ENCODE results near the gene LRRK2.

DNA sequence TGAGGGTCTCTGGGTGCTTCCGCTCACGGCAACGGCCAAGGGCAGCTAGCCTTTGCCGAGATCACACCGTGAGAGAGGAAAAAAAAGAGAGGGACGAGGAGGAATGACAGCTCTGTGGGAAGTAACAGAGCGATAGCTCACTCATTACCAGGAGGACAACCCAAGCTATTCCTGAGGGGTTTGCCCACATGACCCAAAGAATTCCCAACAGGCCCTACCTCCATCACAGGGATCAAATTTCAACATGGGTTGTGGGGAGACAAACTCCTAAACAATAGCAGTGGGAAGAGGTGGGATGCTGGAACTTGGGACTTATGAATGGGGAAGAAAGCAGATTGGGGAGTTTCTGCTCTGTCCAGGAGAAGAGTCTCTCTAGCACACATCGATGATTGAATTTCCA, 180.6 kb downstream of the LRRK2 start:
- TF ChIP-seq, protein P1, sequence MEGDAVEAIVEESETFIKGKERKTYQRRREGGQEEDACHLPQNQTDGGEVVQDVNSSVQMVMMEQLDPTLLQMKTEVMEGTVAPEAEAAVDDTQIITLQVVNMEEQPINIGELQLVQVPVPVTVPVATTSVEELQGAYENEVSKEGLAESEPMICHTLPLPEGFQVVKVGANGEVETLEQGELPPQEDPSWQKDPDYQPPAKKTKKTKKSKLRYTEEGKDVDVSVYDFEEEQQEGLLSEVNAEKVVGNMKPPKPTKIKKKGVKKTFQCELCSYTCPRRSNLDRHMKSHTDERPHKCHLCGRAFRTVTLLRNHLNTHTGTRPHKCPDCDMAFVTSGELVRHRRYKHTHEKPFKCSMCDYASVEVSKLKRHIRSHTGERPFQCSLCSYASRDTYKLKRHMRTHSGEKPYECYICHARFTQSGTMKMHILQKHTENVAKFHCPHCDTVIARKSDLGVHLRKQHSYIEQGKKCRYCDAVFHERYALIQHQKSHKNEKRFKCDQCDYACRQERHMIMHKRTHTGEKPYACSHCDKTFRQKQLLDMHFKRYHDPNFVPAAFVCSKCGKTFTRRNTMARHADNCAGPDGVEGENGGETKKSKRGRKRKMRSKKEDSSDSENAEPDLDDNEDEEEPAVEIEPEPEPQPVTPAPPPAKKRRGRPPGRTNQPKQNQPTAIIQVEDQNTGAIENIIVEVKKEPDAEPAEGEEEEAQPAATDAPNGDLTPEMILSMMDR (IDR thresholded peaks at IDR 0.05) = no peak
- no peak for TF ChIP-seq POLR2A (IDR thresholded peaks at IDR 0.05)
- TF ChIP-seq POLR2AphosphoS5 (IDR thresholded peaks at IDR 0.05; ENCODE audit: insufficient read depth in 1 of 2, low read depth in 1 of 2) = no peak

Data from vagina (tissue), 2 donors.